Forelimb muscle (tissue), 1 donor: ENCODE results near the gene PSAPL1. TPM values are rescaled to one million over a fixed set of nuclear protein-coding genes. Genes with fewer than 3 reads are reported as not detected.

Experiments
- DNase-seq: peaks from one replicate; pipeline ENCODE4 v3.0.0-alpha.2; 2013; ENCODE audit warnings: low read depth
- polyA plus RNA-seq: library from polyadenylated mRNA; unstranded; fragments of 120-200 nt; gene quantifications from one replicate; pipeline ENCODE4 v1.2.1, GENCODE V29; 2013; ENCODE audit not compliant: insufficient read length

PSAPL1 gene
- not detected for polyA plus RNA-seq

GRCh38 chr4:7434766-7435150 is at the start of gene PSAPL1:
Gene PSAPL1 (minus strand): TSS chr4:7434930. CDS start chr4:7434879, 51 bp downstream.
- no peak for DNase-seq

- no peak for DNase-seq
Measured at GRCh38 chr4:7481227-7481626, 46.5 kb upstream of the PSAPL1 start.

GRCh38 chr4:7480423-7480822 is 45.7 kb upstream of the PSAPL1 start:
- DNase-seq = no peak

DNA sequence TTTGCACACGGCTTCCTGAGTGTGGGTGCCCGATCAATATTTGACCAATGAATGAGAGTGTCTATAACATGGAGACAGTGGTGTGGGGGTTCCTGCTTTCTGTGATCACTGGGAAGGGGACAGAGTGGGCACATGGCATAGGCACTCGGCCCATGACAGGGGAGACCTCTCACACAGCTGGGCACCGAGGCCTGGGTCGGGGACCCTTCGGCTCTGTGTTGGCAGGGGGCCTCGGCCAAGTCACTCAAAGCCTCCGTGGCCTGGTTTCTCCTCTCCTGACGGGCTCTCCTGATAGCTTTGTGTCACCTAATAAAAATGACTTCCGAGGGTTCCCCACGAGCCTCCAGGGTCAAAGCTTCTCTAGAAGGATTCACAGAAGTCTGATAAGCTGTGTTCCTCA is 43.9 kb upstream of the PSAPL1 start:
- no peak for DNase-seq

DNA sequence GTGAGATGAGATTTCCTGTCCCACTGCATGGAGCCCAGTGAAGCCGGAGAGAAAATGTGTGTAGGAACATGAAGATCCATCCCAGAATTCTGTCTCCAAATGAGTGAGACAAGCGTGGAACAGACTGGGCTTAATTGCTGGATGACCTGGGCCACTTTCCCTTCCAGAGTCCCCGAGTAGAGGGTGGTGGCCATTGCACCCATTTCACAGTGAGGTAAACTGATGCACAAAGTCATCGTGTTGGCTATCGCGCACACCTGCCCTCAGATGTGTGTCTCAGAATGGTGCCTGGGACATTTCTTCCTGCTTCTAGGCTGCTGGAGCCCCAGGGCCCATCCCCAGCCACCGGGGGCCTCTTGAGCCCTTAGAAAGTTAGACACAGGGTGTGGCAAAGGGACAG is 43.0 kb upstream of the PSAPL1 start:
- no peak for DNase-seq

GRCh38 chr4:7476820-7477219 is 42.1 kb upstream of the PSAPL1 start:
- no peak for DNase-seq

- no peak for DNase-seq
Measured at GRCh38 chr4:7475207-7475606, 40.5 kb upstream of the PSAPL1 start.

DNA sequence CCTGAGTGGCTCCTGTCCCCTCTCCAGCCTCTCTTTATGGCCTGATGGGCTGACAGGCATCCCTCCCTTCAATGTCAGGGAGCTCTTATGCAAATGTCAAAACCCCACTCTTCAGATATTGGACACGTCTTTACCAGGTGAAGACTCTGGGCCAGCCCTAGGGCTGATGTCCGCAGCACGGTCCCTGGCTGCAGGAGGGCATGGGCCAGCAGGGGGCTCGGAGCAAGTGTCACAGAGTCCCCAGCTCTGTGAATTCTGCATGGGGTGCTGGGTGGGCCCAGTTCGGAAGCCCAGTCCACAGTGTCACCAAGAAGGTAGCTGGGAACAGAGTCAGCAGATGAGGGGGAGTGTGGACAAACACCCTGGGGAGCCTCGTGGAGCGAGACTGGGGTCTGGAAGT is 39.6 kb upstream of the PSAPL1 start:
- DNase-seq = no peak

DNA sequence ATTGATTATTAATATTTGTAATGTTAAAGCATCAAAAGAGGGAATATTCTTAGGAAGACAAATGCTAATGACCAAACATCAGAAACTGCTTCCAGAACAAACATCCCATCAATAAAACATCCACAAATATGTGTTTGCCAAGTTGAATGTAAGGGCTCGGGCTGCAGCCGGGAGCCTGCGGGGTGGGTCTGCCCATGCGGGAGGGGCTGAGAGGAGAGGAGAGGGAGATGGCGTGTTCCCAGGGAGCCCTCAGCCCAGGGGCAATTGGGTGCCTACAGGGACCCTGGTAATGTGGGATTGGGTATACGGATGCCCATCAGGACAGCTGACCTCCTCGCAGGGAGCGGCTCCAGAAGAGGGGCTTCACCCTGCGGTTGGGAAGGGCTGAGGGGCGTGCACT is 38.4 kb upstream of the PSAPL1 start:
- DNase-seq = no peak

- no peak for DNase-seq
Measured at GRCh38 chr4:7472442-7473013, 37.8 kb upstream of the PSAPL1 start.

GRCh38 chr4:7470522-7471128 is 35.9 kb upstream of the PSAPL1 start:
- DNase-seq = no peak

DNA sequence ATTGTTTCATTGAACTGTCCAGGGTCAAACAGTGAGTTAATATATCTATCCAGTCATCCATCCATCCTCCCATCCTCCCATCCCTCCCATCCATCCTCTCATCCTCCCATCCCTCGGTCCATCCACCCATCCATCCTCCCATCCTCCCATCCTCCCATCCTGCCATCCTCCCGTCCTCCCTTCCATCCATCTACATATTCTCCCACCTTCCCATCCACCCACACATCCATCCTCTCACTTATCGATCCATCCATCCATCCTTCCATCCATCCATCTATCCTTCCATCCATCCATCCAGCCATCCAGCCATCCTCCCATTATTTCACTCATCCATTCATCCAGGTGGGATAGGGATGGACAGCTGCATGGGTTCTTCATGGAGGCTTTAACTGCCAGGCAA is 35.4 kb upstream of the PSAPL1 start:
- DNase-seq = no peak

DNA sequence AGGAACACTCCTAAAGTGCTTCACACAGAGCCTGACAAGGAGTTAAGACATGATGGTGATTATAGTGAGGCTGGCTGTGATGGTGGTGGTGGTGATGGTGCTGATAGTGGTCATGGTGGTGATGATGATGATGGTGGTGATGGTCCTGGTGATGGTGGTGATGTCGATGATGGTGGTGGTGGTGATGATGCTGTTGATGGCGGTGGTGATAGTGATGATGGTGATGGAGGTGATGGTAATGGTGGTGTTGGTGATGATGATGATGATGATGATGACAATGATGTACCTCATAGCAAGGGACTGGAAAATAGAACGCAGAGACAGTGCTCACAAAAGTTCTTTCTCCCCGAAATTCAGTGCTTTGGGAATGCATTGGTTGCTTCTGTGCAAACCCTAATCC is 34.3 kb upstream of the PSAPL1 start:
- no peak for DNase-seq

GRCh38 chr4:7467471-7467870 is 32.7 kb upstream of the PSAPL1 start:
- no peak for DNase-seq

DNA sequence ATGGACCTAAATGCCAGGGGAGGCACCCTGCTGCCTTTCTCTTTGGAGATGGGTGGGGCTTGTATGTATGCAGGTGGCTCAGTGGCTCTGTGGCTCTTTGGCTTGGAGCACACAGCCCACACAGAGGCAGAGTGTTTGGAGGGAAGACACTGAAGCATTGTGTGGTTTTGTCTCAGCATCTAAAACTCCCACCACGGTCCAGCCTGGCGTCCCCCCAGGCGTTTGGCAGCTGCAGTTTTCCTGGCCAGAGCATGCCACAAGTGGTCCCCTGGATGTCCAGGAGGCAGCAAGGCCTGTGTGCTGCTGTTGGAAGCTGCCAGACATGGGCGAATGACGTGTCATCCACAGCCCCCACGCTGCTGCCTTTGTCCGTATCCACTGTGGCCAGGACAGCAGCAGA is 32.2 kb upstream of the PSAPL1 start:
- DNase-seq = no peak

DNA sequence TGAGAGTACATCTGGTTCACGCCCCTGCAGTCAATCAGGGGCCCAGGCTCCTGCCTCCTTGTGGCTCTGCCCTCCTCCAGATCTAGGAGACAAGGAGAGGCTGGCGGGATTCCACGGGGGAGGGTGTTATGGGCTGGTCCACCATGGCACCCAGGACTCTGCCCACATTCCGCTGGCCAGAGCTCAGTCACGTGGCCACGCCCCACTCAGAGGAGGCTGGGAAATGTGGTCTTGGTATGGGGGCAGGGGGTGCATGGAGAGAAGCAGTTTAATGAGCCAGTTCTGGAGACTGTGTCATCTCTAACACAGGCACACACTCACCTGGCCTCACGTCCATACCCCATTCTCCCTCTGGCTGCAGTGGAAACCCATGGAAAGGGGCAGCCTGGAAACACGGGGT is 31.5 kb upstream of the PSAPL1 start:
- no peak for DNase-seq

DNA sequence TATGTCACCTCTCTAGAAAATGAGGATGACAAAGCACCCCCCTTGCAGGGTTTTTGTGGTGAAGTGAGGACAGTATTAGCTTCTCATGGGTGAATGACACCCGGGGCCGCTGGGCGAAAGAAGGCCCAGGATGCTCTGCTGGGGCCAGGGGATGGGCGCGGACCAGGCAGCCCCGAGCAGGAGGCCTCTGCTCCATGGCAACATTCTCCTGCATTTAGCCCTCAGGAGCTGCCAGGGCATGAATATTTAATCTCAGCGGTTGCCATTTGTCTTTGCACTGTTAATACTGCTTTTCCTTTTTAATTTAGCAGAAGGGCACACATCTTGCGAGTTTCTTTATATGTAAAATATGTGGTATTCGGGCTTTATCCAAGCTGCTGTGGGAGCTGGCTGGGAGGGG is 30.3 kb upstream of the PSAPL1 start:
- no peak for DNase-seq

- no peak for DNase-seq
Measured at GRCh38 chr4:7464259-7464655, 29.5 kb upstream of the PSAPL1 start.

DNA sequence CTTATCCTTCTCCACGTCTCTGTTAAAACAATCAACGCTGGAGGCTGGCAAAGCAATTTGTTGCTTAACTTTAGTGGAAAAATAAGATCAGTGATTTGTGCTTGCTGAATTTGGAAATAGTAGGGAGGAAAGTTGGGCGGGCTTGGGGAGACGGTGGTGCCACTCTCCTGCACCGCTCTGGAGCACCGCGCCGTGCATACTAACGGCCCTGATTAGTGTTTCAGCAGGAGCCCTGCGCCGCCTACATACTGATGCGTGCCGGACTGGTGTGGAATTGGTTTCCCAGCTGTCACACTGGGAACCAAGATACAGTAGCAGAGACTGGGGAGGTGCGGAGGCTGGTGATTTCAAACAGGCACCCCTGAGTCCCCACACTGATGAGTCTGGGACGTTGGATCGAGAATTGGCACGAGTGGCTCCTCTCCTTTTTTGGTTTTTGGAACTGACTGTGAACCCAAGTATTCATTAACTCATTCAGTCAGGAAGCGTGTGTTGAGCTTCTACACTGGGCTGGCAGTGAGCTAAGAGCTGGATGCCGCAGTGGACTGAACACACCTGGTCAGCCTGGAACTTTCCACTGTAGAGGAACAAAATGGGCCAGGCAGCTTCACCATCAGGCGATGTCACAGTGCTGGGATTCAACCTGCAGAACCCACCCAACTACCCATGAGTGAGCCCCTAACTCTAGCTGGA is 29.0 kb upstream of the PSAPL1 start:
- DNase-seq = no peak

DNA sequence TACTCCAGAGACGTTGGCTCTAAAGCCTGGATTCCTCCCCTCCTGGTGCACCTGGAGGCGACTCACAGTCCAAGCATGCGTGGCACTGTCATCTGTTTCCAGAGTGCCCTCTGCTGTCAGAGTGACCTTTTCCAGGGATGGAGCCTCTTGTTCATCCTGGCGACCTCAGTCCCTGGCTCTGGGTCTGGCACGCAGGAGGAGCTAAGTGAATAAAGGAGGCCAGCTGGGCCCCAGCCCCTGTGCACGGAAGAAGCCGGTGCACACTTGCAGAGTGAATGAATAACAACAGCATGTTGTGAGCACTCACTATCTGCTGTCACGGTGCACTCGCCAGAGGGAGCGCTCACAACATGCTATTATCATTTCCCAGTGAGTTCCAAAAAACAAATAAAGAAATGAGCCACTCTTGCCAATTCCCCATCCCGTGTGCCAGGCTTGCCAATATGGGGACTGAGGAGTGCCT is 27.8 kb upstream of the PSAPL1 start:
- no peak for DNase-seq

- no peak for DNase-seq
Measured at GRCh38 chr4:7461230-7461629, 26.5 kb upstream of the PSAPL1 start.

GRCh38 chr4:7460566-7460965 is 25.8 kb upstream of the PSAPL1 start:
- peak; percentile 32 for DNase-seq

- no peak for DNase-seq
Measured at GRCh38 chr4:7459471-7459870, 24.7 kb upstream of the PSAPL1 start.
